Lower leg skin (tissue), 4 donors: ENCODE measurements around the gene PITPNC1. TPM values are rescaled to one million over a fixed set of nuclear protein-coding genes. Genes with fewer than 3 reads are reported as not detected.

Source experiments
- DNase-seq, 2 donors: peaks; one replicate each; pipeline ENCODE4 v3.0.0-alpha.2; 2019; ENCODE audit warnings: low spot score in 2 of 2
- H3K4me3 ChIP-seq: fragments of 200-600 bp; sonication (generic); 2 replicates; pipeline ENCODE4 v1.5.1; 2017; ENCODE audit warnings: mild to moderate bottlenecking, low read depth; ENCODE audit not compliant: poor library complexity, severe bottlenecking
- POLR2A ChIP-seq, 2 donors: fragments of 450-650 bp; IDR thresholded peaks; one replicate each; pipeline ENCODE4 v1.6.1; 2016 to 2017; ENCODE audit warnings: antibody characterized with exemption in 2 of 2, mild to moderate bottlenecking in 1 of 2, moderate library complexity in 1 of 2
- WGBS, 2 donors: methylation state at CpG; one replicate each; pipeline ENCODE4 v1.1.5; 2018; 5-methylcytosine and 5-hydroxymethylcytosine counted together
- intact Hi-C: fragments of 100-400 bp; cut with DNase I; formaldehyde crosslinking; loops from one replicate; pipeline ENCODE4 v1.15.0; 2023; ENCODE audit warnings: low total_unique reads
- total RNA-seq, 4 donors: library from RNA; depleted of rRNA; stranded (reverse); fragments of >200 nt; gene quantifications; one replicate each; pipeline ENCODE4 v1.1.0, GENCODE V29; 2016
- TF ChIP-seq, protein P1 (sequence below), 3 donors: fragments of 450-650 bp; IDR thresholded peaks; one replicate each; pipeline ENCODE4 v1.5.1; 2016; ENCODE audit warnings: antibody characterized with exemption in 3 of 3, mild to moderate bottlenecking in 3 of 3, moderate library complexity in 2 of 3

The PITPNC1 gene
- total RNA-seq, 4 donors from 2014 or later, result 1.7 to 8.2 (median 4.6) TPM

DNA sequence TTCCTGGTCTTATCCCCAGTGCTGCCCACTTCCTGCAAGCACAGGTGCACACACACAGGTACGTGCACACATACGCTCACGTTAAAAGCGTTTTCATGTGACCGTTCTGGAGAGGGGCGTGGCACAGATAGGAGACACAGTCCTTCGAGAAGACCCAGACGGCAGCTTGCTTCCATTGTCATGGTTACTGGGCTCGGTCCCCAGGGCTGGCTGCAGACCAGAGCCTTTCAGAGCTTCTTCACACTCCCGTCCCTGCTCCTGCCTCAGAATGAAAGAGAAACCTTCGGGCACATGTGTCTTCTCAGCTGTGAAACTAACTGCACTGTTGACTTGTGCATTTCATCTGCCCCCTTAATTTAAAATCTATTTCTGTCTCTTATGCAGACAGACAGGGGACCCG is 154.2 kb downstream of the PITPNC1 start:
- 57 to 65% methylated on average over 12 of the region's 12 CpGs for WGBS, 2 donors
- no peak overlapping the region for H3K4me3 ChIP-seq
- intact Hi-C loops, result no loop called here
- TF ChIP-seq POLR2A (IDR thresholded peaks at IDR 0.05), result no peak
- TF ChIP-seq, protein P1, sequence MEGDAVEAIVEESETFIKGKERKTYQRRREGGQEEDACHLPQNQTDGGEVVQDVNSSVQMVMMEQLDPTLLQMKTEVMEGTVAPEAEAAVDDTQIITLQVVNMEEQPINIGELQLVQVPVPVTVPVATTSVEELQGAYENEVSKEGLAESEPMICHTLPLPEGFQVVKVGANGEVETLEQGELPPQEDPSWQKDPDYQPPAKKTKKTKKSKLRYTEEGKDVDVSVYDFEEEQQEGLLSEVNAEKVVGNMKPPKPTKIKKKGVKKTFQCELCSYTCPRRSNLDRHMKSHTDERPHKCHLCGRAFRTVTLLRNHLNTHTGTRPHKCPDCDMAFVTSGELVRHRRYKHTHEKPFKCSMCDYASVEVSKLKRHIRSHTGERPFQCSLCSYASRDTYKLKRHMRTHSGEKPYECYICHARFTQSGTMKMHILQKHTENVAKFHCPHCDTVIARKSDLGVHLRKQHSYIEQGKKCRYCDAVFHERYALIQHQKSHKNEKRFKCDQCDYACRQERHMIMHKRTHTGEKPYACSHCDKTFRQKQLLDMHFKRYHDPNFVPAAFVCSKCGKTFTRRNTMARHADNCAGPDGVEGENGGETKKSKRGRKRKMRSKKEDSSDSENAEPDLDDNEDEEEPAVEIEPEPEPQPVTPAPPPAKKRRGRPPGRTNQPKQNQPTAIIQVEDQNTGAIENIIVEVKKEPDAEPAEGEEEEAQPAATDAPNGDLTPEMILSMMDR (IDR thresholded peaks at IDR 0.05), result no peak
- no peak for DNase-seq

DNA sequence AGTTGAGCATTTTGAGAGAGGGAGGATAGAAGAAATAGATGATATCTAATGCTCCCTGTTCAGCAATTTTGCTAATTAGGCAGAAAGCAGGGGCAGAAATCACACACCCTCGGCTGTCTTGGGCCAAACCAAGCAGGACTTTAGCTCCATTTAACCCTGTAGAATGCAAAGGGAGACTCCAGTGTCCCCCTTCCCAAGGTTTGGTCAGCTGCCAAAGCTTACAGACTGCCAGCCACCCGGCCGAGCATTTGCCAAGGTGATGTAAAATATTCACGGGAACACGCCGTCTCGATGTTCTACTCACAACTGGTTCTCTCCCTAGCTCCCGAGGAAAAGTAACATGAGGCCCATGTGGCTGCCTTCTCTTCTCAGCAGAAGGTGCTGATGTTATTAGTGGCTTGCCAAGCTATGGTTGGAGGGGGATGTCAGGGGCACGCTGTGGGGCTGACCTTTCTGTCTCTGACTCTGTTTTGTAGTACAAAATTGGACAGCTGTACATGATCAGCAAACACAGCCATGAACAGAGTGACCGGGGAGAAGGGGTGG is 155.3 kb downstream of the PITPNC1 start:
- intact Hi-C loops, result no loop called here
- no peak for TF ChIP-seq POLR2A (IDR thresholded peaks at IDR 0.05)
- TF ChIP-seq, protein P1 (IDR thresholded peaks at IDR 0.05), result no peak

DNA sequence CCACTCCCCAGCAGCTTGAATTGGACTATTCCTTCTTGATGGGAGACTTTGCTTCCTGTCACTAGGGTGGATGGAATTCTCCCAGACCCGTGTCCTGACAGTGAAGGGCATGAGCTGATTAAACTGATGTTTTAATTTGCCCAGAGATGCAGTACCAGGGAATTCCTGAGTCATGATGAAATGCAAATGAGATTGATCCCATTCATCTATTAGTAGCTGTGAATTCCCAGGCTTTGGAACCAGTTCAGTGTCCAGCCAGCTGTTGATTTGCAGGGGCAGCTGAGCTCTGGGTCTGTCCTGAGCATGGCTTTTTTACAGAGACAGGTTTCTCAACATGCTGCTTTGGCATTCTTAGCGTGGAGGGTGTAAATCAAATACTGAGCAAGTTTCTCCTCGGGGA is 157.9 kb downstream of the PITPNC1 start:
- no peak for DNase-seq
- no peak for TF ChIP-seq POLR2A (IDR thresholded peaks at IDR 0.05)
- TF ChIP-seq, protein P1 (IDR thresholded peaks at IDR 0.05), result no peak
- intact Hi-C loops, result no loop called here
- 53 to 70% methylated on average over 3 of the region's 3 CpGs for WGBS, 2 donors
- no peak overlapping the region for H3K4me3 ChIP-seq

More for the DNA sequence above, 155.3 kb downstream of the PITPNC1 start:
- 86 to 87% methylated on average over 10 of the region's 10 CpGs for WGBS, 2 donors
- H3K4me3 ChIP-seq, result no peak overlapping the region
- no peak for DNase-seq

DNA sequence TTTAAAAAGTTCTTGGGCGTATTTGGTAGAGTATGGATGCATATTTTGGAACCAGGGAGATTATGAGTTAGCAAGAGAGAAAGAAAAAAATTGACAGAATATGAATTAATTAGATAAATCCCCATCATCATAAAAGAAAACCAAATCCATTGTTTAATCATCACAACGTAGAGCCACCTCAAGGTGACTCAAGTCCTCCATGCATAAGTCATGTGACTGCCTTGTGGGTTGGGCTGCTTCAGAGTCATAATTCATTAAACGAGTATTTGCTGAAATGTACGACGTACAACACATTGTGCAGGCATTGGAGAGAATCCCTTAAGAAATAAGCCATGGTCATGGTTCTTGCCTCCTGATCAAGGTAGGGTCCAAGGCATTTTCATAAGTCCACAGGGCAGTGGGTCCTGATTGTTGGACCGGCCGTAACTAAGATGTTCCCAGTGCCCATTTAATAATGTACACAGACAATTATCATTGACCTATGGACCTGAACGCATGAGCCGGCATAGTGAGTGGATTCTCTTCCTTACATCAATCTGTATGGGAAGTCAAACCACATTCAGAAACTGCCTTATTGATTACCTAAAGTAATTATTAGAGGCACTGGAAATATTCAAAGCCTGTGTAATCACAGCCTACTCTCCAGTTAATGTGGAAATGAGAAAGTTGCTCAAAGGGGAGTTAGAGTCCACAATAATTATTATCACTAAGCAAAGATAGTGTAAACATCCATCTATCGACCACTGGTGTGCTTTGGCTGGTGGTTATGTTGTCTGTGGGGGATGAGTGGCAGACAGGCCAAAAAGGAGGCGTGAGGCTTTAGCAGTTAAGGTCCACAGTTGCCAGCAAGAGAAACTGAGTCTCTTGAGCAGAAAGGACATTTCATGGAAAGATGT is 165.4 kb downstream of the PITPNC1 start:
- DNase-seq, result no peak
- TF ChIP-seq POLR2A (IDR thresholded peaks at IDR 0.05), result no peak
- TF ChIP-seq, protein P1 (IDR thresholded peaks at IDR 0.05), result no peak
- WGBS, 2 donors, result 86 to 88% methylated on average over 11 of the region's 11 CpGs
- intact Hi-C loops, result no loop called here
- H3K4me3 ChIP-seq, result no peak overlapping the region

DNA sequence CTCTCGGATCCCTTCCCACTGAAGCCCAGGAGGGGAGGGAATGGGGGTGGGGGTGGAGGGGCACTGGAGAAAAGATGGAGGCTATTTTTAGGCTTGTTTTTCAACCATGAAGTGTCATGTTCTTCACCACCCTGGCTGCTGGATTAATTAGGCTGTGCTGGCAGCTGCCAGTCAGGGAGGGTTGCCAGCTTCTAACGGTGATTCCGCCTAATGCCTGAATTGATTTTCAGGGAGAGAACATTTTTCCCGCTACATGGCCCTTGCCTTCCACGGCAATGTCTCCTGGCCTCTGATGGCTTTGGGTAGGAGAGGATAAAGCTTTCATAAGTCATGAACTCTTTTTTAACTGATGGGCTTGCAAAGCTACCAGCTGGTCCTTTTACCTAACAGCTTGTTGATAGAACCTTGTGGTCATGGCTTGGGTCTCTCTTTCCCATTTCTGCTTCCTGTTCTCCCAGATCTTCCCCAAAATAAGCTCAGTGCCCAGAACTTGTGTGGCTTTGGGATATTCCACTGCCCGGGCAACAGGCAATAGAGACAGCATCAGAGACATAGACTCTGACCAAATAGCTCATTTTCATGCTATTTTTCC is 167.4 kb downstream of the PITPNC1 start:
- TF ChIP-seq POLR2A (IDR thresholded peaks at IDR 0.05), result no peak
- TF ChIP-seq, protein P1 (IDR thresholded peaks at IDR 0.05), result no peak
- DNase-seq, result no peak
- WGBS, 2 donors, result 64 to 65% methylated on average over 6 of the region's 6 CpGs
- no peak overlapping the region for H3K4me3 ChIP-seq
- intact Hi-C loops, result no loop called here
